NOMO-1 treated with DMSO at 0.1 percent for 48 hours (cell line): ENCODE measurements around the gene UBE2R2.
"Not testable (repeated sequence)": the region's sequence is repeated elsewhere in the genome, so short reads cannot be mapped to it uniquely, and the experiment has no call there.

Source experiments
- DNase-seq: peaks from one replicate; lab custom pipeline; 2025; ENCODE audit not compliant: unreplicated experiment; lab: John Stamatoyannopoulos, UW

UBE2R2 gene

DNA sequence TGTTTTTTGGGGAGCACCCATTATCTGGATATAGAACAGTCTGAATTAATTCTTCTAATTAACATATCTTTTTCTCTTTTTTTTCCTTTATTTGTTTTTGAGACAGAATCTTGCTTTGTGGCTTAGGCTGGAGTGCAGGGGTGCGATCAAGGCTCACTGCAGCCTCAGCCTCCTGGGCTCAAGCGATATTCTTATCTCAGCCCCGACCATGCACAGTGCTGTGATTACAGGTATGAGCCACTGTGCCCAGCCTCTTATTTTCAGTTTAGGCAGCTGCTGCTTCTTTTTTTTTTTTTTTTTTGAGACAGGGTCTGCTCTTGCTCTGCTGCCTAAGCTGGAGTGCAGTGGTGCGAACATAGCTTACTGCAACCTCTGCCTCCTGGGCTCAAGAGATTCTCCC lies 20.2 kb downstream of the UBE2R2 start:
- no peak for DNase-seq

GRCh38 chr9:33840381-33840780 lies 23.4 kb downstream of the UBE2R2 start:
- DNase-seq: no peak

GRCh38 chr9:33843312-33843961 lies 26.5 kb downstream of the UBE2R2 start:
- peak; percentile 50 for DNase-seq

DNA sequence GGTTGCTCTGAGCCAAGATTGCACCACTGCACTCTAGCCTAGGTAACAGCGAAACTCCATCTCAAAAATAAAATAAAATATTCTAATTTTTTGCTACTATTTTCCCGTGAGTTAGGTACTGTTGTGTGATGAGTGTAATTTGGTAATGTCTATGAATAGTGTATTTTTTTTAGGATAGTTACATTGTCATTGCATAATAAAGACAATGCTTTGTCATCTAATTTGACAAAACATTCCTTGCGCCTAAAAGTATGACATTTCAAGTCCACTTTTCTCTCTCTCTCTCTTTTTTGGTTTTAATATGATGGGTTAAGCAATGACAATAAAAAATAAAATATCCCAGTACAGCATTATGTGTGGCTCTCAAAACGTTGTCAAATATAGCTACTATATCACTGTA lies 29.3 kb downstream of the UBE2R2 start:
- peak; percentile 47 for DNase-seq

- DNase-seq: not testable (repeated sequence)
Measured at GRCh38 chr9:33847894-33848205, 30.9 kb downstream of the UBE2R2 start.

DNA sequence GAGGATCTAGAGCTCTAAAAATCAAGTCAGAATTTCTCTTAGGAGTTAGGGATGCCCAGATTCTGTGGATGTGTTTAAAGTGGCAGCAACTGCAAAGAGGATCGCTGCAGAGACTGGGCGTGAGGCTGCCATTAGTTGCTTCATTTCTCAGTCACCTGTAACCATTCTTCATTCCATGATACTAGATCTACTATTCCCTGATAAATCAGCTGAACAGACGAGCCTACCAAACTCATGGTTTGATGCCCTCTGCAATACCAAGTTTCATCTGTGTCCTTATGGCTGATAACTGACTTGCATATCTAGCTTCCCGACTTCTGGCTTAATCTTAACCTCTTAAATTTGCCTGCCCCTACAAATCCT lies 33.3 kb downstream of the UBE2R2 start:
- DNase-seq: no peak

DNA sequence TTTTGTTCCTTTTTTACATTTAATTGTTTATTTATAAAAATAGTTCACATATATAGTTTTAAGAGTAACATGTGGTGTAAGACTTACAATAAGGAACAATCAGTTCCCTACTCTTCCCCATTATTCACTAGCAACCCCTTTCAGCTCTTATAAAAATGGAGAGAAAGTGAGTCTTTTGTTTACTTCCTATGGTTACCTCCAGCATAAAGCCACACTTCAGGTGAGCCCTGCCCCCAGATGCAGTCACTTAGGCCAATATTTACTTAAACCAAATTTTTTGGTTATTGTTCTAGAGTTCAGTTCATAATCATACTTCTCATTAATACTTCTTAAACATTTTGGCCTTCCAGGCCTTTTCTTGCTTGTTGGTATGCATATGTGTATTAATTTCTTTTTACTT lies 33.7 kb downstream of the UBE2R2 start:
- DNase-seq: no peak

DNA sequence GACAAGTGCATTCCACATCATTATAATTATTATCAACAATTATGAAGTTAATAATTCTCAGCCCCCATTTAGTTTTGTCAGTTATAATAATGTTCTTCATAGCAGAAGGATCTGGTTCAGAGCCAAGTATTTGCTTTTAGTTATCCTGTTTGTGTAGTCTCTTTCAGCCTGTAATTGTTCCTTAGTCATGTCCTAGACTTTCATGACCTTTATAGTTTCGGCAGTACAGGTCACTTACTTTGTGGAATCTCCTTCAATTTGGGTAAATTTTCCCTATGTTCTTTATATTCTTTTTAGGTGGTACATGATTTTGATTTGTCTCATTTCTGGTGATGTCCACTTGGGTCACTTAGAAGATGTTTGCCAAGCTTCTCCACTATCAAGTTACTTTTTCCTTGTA lies 34.3 kb downstream of the UBE2R2 start:
- DNase-seq: no peak

- peak; percentile 59 for DNase-seq
Measured at GRCh38 chr9:33852216-33852826, 35.4 kb downstream of the UBE2R2 start.

GRCh38 chr9:33856247-33856646 lies 39.3 kb downstream of the UBE2R2 start:
- no peak for DNase-seq

- DNase-seq: no peak
Measured at GRCh38 chr9:33858423-33858822, 41.5 kb downstream of the UBE2R2 start.

- DNase-seq: no peak
Measured at GRCh38 chr9:33860200-33860871, 43.4 kb downstream of the UBE2R2 start.

GRCh38 chr9:33861917-33862453 lies 45.0 kb downstream of the UBE2R2 start:
- DNase-seq: no peak

DNA sequence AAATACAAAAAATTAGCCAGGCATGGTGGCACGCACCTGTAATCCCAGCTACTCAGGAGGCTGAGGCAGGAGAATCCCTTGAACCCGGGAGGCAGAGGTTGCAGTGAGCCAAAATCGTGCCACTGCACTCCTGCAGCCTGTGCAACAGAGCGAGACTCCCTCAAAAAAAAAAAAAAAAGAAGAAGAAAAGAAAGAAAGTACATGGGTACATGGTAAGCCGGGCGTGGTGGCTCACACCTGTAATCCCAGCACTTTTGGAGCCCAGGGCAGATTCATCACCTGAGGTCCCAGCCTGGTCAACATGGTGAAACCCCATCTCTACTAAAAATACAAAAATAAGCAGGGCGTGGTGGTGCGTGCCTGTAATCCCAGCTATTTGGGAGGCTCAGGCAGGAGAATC lies 46.1 kb downstream of the UBE2R2 start:
- DNase-seq: not testable (repeated sequence)

- no peak for DNase-seq
Measured at GRCh38 chr9:33867747-33868439, 50.9 kb downstream of the UBE2R2 start.

DNA sequence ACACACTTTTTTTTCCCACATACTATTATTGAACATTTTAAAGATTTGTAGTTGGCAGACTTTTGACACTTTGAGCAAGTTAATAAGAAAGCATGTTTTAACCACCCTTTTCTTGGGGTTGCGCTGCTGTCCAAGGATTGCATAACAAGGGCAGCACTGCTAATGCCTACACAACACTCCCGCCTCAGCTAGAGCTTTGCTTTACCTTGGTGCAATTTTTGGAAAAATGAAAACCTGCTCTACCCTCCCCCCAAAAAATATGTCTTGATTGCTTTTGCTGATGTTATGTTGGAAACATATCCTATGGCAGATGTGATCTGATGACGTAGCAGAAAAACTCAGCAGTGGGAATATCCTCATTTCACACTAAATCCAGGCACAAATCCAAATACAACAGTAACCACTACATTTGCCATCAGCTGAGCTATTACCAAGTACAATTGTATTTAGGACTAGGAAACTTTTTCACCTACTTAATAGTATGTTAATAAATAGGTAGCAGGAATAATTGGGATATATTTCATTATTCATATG lies 51.5 kb downstream of the UBE2R2 start:
- no peak for DNase-seq

- not testable (repeated sequence) for DNase-seq
Measured at GRCh38 chr9:33869243-33869642, 52.3 kb downstream of the UBE2R2 start.

DNA sequence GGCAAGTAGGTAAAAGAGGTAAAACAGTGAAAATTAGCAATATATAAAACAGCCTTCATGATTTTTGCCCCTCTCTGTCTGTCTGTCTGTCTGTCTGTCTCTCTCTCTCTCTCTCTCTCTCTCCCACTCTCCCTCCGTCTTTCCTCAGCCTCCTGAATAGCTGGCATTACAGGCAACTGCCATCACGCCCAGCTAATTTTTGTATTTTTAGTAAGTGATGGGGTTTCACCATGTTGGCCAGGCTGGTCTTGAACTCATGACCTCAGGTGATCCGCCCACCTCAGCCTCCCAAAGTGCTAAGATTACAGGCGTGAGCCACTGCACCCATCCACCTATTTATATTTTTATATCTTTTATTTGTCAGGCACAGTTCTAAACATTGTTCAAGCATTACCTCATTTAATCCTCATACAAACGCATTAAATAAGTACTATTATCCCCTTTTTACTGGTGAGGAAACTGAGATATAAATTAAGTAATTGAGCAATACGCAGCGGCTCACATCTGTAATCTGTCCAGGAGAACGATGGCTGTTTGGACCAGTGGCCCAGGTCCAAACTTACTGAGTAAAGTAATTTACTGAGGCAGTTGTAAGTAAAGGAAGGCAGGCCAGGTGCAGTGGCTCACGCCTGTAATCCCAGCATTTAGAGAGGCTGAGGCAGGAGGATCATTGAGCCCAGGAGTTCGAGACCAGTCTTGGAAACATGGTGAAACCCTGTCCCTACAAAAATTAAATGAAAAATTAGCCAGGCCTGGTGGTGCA lies 60.9 kb downstream of the UBE2R2 start:
- no peak for DNase-seq

GRCh38 chr9:33878691-33879366 lies 61.9 kb downstream of the UBE2R2 start:
- DNase-seq: no peak
